Measurements from ENCODE around the gene CHD8. TPM values are rescaled to one million over a fixed set of nuclear protein-coding genes. Genes with fewer than 3 reads are reported as not detected.
"Not testable (repeated sequence)": the region's sequence is repeated elsewhere in the genome, so short reads cannot be mapped to it uniquely, and the experiment has no call there.

The CHD8 gene
- total RNA-seq, 4 donors from 2014 or later, result 45.6 to 64.3 (median 55.0) TPM

DNA sequence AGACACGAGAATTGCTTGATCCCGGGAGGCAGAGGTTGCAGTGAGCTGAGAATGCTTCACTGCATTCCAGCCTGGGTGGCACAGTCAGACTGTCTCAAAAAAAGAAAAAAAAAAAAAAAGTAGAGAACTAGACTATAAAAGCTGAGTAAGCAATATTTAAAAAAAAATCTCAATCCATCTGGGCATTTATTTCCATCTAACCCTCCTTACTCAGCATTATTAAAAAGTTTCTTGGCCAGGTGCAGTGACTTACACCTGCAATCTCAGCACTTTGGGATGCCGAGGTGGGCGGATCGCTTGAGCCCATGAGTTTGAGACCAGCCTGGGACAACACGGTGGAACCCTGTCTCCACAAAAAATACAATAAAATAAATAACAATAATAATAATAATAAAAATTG is 76.6 kb downstream of the CHD8 start:
- intact Hi-C loops (cut with DNase I), result no loop called here
- peaks cover 0 to 10% (median 0%) of the 10 kb centered on the region in 4 donors for H3K36me3 ChIP-seq
- H3K27me3 ChIP-seq, result no peaks in the 10 kb centered on the region
- DNase-seq (ENCODE audit: extremely low spot score), result no peak
- no peak overlapping the region for H3K27ac ChIP-seq (replicated peaks in 1 of 4)
- WGBS, result 92% methylated on average over 6 of the region's 6 CpGs
- TF ChIP-seq, protein P1, sequence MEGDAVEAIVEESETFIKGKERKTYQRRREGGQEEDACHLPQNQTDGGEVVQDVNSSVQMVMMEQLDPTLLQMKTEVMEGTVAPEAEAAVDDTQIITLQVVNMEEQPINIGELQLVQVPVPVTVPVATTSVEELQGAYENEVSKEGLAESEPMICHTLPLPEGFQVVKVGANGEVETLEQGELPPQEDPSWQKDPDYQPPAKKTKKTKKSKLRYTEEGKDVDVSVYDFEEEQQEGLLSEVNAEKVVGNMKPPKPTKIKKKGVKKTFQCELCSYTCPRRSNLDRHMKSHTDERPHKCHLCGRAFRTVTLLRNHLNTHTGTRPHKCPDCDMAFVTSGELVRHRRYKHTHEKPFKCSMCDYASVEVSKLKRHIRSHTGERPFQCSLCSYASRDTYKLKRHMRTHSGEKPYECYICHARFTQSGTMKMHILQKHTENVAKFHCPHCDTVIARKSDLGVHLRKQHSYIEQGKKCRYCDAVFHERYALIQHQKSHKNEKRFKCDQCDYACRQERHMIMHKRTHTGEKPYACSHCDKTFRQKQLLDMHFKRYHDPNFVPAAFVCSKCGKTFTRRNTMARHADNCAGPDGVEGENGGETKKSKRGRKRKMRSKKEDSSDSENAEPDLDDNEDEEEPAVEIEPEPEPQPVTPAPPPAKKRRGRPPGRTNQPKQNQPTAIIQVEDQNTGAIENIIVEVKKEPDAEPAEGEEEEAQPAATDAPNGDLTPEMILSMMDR (IDR thresholded peaks at IDR 0.05), result no peak
- TF ChIP-seq POLR2AphosphoS5 (IDR thresholded peaks at IDR 0.05), result no peak
- TF ChIP-seq POLR2A (IDR thresholded peaks at IDR 0.05; ENCODE audit: low read depth), result no peak
- no peak for TF ChIP-seq EP300 (IDR thresholded peaks at IDR 0.05)
- H3K4me3 ChIP-seq, result no peak overlapping the region
- H3K9me3 ChIP-seq, result no peaks in the 10 kb centered on the region
- peaks cover 20 to 37% (median 32%) of the 10 kb centered on the region in 4 donors for H3K4me1 ChIP-seq

DNA sequence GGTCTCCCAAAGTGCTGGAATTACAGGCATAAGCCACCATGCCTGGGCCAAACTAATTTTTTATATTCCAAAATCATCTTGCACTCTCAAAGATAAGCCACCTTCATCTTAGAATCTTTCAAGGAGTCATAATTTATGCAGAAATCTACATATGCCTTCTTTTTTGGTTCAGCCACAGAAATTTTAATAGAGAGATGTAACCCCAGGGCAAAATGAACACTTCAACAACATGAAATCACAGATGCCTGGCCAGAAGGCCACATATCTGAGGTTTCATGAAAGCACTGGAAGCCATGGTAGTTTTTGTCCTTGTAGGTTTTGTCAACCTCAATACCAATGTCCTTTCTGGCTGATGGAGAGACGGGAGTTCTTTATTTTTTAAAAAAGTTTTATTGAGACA is 81.9 kb downstream of the CHD8 start:
- no peak for TF ChIP-seq EP300 (IDR thresholded peaks at IDR 0.05)
- TF ChIP-seq POLR2A (IDR thresholded peaks at IDR 0.05; ENCODE audit: low read depth), result no peak
- no peak for TF ChIP-seq POLR2AphosphoS5 (IDR thresholded peaks at IDR 0.05)
- TF ChIP-seq, protein P1 (IDR thresholded peaks at IDR 0.05), result no peak
- Histone ChIP-seq H3K27ac (replicated peaks in 1 of 4) (no peak overlapping the region), H3K4me3 (no peak overlapping the region), H3K9me3 (no peaks in the 10 kb centered on the region), H3K4me1 (no peaks in the 10 kb centered on the region), H3K36me3 (peaks cover 12 to 51% (median 39%) of the 10 kb centered on the region in 4 donors), H3K27me3 (no peaks in the 10 kb centered on the region)
- DNase-seq (ENCODE audit: extremely low spot score), result no peak
- 100% methylated on average over 1 of the region's 1 CpG for WGBS
- intact Hi-C loops (cut with DNase I), result no loop called here

DNA sequence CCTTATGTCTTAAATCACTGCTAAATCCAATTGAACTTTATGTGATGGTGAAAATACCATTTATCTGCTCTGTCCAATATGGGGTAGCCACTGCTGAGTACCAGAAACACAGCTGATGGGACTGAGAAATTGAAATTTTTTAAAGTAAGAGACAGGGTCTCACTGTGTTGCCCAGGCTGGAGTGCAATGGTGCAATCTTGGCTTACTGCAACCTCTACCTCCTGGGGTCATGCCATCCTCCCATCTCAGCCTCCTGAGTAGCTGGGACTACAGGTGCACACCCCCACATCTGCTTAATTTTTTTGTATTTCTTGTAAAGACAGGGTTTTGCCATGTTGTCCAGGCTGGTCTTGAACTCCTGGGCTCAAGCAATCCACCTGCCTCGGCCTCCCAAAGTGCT is 83.1 kb downstream of the CHD8 start:
- H3K9me3 ChIP-seq; intact Hi-C loops (cut with DNase I); H3K27me3 ChIP-seq; H3K4me1 ChIP-seq; DNase-seq (ENCODE audit: extremely low spot score); H3K27ac ChIP-seq (replicated peaks in 1 of 4); H3K4me3 ChIP-seq: not testable (repeated sequence)
- H3K36me3 ChIP-seq, result peaks cover 24 to 62% (median 50%) of the 10 kb centered on the region in 4 donors
- WGBS, result 100% methylated on average over 1 of the region's 1 CpG

DNA sequence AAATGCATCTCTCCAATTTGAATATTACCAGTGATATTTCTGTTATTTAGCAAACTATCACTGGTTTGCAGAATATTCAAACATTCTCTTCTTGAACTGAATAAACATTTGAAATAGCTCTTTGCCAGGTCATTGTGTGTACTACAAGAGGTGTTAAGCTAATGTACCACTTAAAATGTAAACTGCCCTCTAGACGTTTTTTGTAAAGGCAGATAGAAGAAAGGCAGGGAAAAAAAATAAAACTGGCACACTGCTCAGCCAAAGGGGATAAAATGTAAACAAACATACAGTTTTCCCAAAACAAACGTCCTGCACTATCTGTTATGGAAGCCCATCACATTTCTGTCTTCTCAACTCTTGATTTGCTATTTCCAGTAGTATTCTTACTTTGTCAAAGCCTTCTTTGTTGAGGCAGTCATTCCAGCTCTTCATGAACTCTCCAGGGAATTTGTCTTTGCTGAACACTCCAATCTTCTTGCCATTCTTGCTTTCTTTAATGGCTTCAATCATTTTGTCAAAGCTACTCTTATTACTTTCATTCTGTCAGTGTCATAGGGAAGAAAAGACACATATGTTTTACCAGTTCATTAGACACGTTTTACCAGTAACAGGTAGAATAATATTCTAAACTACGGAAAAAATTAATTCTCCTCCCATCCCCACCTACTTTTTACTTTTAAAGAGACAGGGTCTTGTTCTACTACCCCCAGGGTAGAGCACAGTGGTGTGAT is 85.8 kb downstream of the CHD8 start:
- 63% methylated on average over 4 of the region's 4 CpGs for WGBS
- no peak for TF ChIP-seq EP300 (IDR thresholded peaks at IDR 0.05)
- TF ChIP-seq, protein P1 (IDR thresholded peaks at IDR 0.05), result no peak
- Histone ChIP-seq H3K4me3 (no peak overlapping the region), H3K9me3 (no peaks in the 10 kb centered on the region), H3K4me1 (no peaks in the 10 kb centered on the region), H3K36me3 (peaks cover 50 to 79% (median 77%) of the 10 kb centered on the region in 4 donors), H3K27me3 (no peaks in the 10 kb centered on the region), H3K27ac (replicated peaks in 1 of 4) (no peak overlapping the region)
- DNase-seq (ENCODE audit: extremely low spot score), result no peak
- intact Hi-C loops (cut with DNase I), result no loop called here

DNA sequence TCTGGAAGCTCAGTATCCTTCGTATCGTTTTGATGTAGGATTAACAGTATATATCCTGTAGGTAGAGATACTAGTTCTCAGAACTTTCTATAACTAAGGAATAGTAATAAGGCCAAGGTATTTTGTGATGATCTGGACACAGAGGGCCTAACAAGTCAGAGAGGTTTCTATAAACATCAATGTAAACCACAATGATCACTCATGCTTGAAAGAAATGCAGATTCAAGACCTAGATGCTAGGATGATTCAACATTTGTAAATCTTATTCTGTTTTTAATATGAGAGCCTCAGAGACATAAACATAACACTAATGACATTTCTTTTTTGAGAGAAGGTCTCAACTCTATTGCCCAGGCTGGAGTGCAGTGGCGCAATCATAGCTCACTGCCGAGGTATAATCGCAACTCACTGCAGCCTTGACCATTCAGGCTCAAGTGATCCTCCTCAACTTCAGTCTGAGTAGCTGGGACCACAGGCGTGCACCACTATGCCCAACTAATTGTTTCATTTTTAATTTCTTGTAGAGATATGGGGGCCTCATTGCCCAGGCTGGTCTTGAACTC is 88.3 kb downstream of the CHD8 start:
- WGBS, result 91% methylated on average over 6 of the region's 6 CpGs
- no peak overlapping the region for H3K27ac ChIP-seq (replicated peaks in 1 of 4)
- H3K4me1 ChIP-seq, result no peaks in the 10 kb centered on the region
- DNase-seq (ENCODE audit: extremely low spot score), result no peak
- intact Hi-C loops (cut with DNase I), result no loop called here
- no peaks in the 10 kb centered on the region for H3K27me3 ChIP-seq
- H3K9me3 ChIP-seq, result no peaks in the 10 kb centered on the region
- no peak overlapping the region for H3K4me3 ChIP-seq
- peaks cover 74 to 98% (median 97%) of the 10 kb centered on the region in 4 donors for H3K36me3 ChIP-seq
- TF ChIP-seq, protein P1 (IDR thresholded peaks at IDR 0.05), result no peak
- TF ChIP-seq POLR2AphosphoS5 (IDR thresholded peaks at IDR 0.05) (no peak), EP300 (IDR thresholded peaks at IDR 0.05) (no peak), POLR2A (IDR thresholded peaks at IDR 0.05; ENCODE audit: low read depth) (no peak)

All from esophagus muscularis mucosa (tissue), 4 donors.